ENCODE measurements around the gene RHBDD3. TPM values are rescaled to one million over a fixed set of nuclear protein-coding genes. Genes with fewer than 3 reads are reported as not detected.

Gene RHBDD3
- total and polyA plus RNA-seq, 2 of the 8 experiments (the other 6 are each of a cell fraction or from before 2014, with no cell fraction given), result 72.1 to 117 TPM

- no peaks in the 10 kb centered on the region for H3K79me1 ChIP-seq (ENCODE audit: low read depth, low read length)
- TF ChIP-seq SUZ12 (IDR thresholded peaks at IDR 0.05; ENCODE audit: low read length) (no peak), KDM1A (IDR thresholded peaks at IDR 0.05; ENCODE audit: borderline replicate concordance, low read length) (no peak), PHF8 (conservative IDR thresholded peaks at IDR 0.05; ENCODE audit: low read depth, low read length) (no peak), POLR2A (IDR thresholded peaks at IDR 0.05; ENCODE audit: control extremely low read depth in 1 of 2, low read depth in 2 of 2, low read length in 2 of 2) (no peak), TBP (IDR thresholded peaks at IDR 0.05; ENCODE audit: low read depth, low read length) (no peak), RBBP5 (IDR thresholded peaks at IDR 0.05; ENCODE audit: borderline replicate concordance, low read depth, low read length) (no peak), SRF (IDR thresholded peaks at IDR 0.05; ENCODE audit: low read depth, low read length) (no peak)
Observed at GRCh38 chr22:29226351-29226981, 41.3 kb downstream of the RHBDD3 start.

More at GRCh38 chr22:29226351-29226981, 41.3 kb downstream of the RHBDD3 start:
- no peak overlapping the region for H3K4me2 ChIP-seq (ENCODE audit: insufficient read depth in 1 of 2, low read depth in 2 of 2, low read length in 2 of 2)
- H4K5ac ChIP-seq (ENCODE audit: insufficient read length, low read depth, low read length), result no peak overlapping the region
- no peak overlapping the region for H3K4ac ChIP-seq (replicated peaks; ENCODE audit: insufficient read length, low read depth, low read length)
- no peak overlapping the region for H4K91ac ChIP-seq (replicated peaks; ENCODE audit: insufficient read length, low read length)
- DNase-seq (ENCODE audit: low read depth in 1 of 2, low spot score in 2 of 2), result no peak
- H2BK5ac ChIP-seq (ENCODE audit: low read depth, low read length), result no peak overlapping the region
- peaks cover 0 to 2% (median 0%) of the 10 kb centered on the region in 4 experiments; a peak in 1 of 7 replicates for H3K4me1 ChIP-seq (replicated peaks in 1 of 4; ENCODE audit: control insufficient read depth in 3 of 4, insufficient read depth in 4 of 4, low read length in 3 of 4)
- H3K79me2 ChIP-seq (ENCODE audit: control insufficient read depth in 1 of 2, insufficient read depth in 2 of 2, low read length in 2 of 2), result no peaks in the 10 kb centered on the region
- CTCF ChIA-PET (ENCODE audit: partially characterized antibody), result interaction anchor here (0.6 to 3.8 kb wide), 7 partner anchors 9 to 154 kb away, joined by 3 to 13 read pairs (median 4); no protein-coding TSS in a partner anchor
- no peak overlapping the region for H3K18ac ChIP-seq (ENCODE audit: extremely low read depth, low read length)
- H2BK15ac ChIP-seq (ENCODE audit: low read length), result no peak overlapping the region
- H2BK20ac ChIP-seq (ENCODE audit: low read length), result no peak overlapping the region
- no peaks in the 10 kb centered on the region for H3K9me3 ChIP-seq (ENCODE audit: insufficient read depth in 2 of 2, low read depth in 1 of 2, low read length in 1 of 2)
- no peak overlapping the region for H2AFZ ChIP-seq (ENCODE audit: low read length)
- FAIRE-seq, result no peak
- no peak overlapping the region for H2AK5ac ChIP-seq (ENCODE audit: low read depth, low read length)
- H3K27me3 ChIP-seq (replicated peaks in 1 of 4; ENCODE audit: control insufficient read depth in 3 of 4, extremely low read depth in 1 of 4, insufficient read depth in 3 of 4, low read length in 3 of 4), result peaks cover 0 to 5% (median 0%) of the 10 kb centered on the region in 4 experiments; a peak in 2 of 7 replicates
- H3K23ac ChIP-seq (ENCODE audit: insufficient read length), result no peak overlapping the region
- H2BK120ac ChIP-seq (replicated peaks; ENCODE audit: low read depth, low read length), result no peak overlapping the region
- no peak overlapping the region for H3K9ac ChIP-seq (replicated peaks in 1 of 4; ENCODE audit: extremely low read depth in 1 of 4, low read depth in 3 of 4, low read length in 3 of 4)
- no peak overlapping the region for H3K14ac ChIP-seq (ENCODE audit: insufficient read length)
- H3K56ac ChIP-seq (replicated peaks; ENCODE audit: insufficient read length, low read depth, low read length), result no peak overlapping the region
- no peak overlapping the region for H3K4me3 ChIP-seq (ENCODE audit: extremely low read depth in 1 of 4, insufficient read depth in 2 of 4, low read depth in 3 of 4, low read length in 4 of 4)
- POLR2A ChIA-PET (ENCODE audit: partially characterized antibody), result interaction anchor here (0.6 to 2.4 kb wide), 7 partner anchors 9 to 186 kb away, joined by 3 to 11 read pairs (median 3); partner anchors contain the start of gene EWSR1
- no peak overlapping the region for H2BK12ac ChIP-seq (ENCODE audit: low read depth, low read length)
- no peaks in the 10 kb centered on the region for H3K36me3 ChIP-seq (ENCODE audit: control insufficient read depth in 2 of 4, insufficient read depth in 4 of 4, low read length in 3 of 4)
- H3K27ac ChIP-seq (ENCODE audit: low read depth, low read length), result no peak overlapping the region
- no peaks in the 10 kb centered on the region for H3K23me2 ChIP-seq (ENCODE audit: low read depth, low read length)
- no peaks in the 10 kb centered on the region for H4K20me1 ChIP-seq (replicated peaks in 1 of 2; ENCODE audit: control insufficient read depth in 1 of 2, insufficient read depth in 2 of 2, low read length in 2 of 2)
- no peak overlapping the region for H4K8ac ChIP-seq (ENCODE audit: extremely low read depth, insufficient read depth, low read length)
- WGBS, 2 experiments (ENCODE audit: extremely low coverage in 1 of 2, insufficient coverage in 1 of 2, insufficient read length in 1 of 2, insufficient replicate concordance in 2 of 2, low coverage in 1 of 2, low lambda C conversion rate in 2 of 2, missing lambda C conversion rate in 1 of 2), result 92% methylated on average over 8 of the region's 11 CpGs; no CpG with 5 or more reads in 1 of the 2 experiments
